Right forelimb (tissue), 1 donor: ENCODE results near the gene FTSJ1.

Source experiments
- DNase-seq: peaks from one replicate; pipeline ENCODE4 v3.0.0-alpha.2; 2018

The FTSJ1 gene

GRCh38 chrX:48531358-48531959 lies 55.5 kb downstream of the FTSJ1 start:
- no peak for DNase-seq

DNA sequence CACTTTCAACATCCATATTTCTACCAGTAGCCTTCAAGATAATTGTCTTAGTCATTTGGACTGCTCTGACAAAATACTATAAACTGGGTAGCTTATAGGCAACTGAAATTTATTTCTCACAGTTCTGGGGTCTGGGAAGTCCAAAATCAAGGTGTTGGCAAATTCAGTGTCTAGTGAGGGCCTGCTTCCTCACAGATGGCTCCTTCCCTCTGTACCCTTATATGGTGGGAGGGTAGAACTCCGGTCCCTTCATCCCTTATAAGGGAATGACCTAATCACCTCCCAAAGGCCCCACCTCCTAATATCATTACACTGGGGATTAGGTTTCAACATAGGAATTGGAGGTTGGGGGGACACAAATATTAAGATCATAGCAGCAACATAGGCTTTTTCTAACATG lies 56.2 kb downstream of the FTSJ1 start:
- no peak for DNase-seq

GRCh38 chrX:48533165-48533564 lies 57.2 kb downstream of the FTSJ1 start:
- DNase-seq, result no peak
